DMS 273 (cell line): ENCODE results near the gene KANSL1.

ENCODE experiments used
- DNase-seq: peaks from one replicate; lab custom pipeline; 2025; ENCODE audit not compliant: unreplicated experiment; lab: John Stamatoyannopoulos, UW

The KANSL1 gene

GRCh38 chr17:46085522-46085921, 107.7 kb downstream of the KANSL1 start:
- no peak for DNase-seq

- DNase-seq, result no peak
Measured at GRCh38 chr17:46082257-46082656, 111.0 kb downstream of the KANSL1 start.

GRCh38 chr17:46081018-46081320, 112.3 kb downstream of the KANSL1 start:
- no peak for DNase-seq

- no peak for DNase-seq
Measured at GRCh38 chr17:46080118-46081017, 112.9 kb downstream of the KANSL1 start.

- DNase-seq, result no peak
Measured at GRCh38 chr17:46078675-46079074, 114.6 kb downstream of the KANSL1 start.

- DNase-seq, result no peak
Measured at GRCh38 chr17:46074540-46074939, 118.7 kb downstream of the KANSL1 start.

- DNase-seq, result no peak
Measured at GRCh38 chr17:46072998-46073397, 120.2 kb downstream of the KANSL1 start.

GRCh38 chr17:46071796-46072195, 121.4 kb downstream of the KANSL1 start:
- no peak for DNase-seq

- no peak for DNase-seq
Measured at GRCh38 chr17:46064460-46064859, 128.8 kb downstream of the KANSL1 start.

- no peak for DNase-seq
Measured at GRCh38 chr17:46063241-46063640, 130.0 kb downstream of the KANSL1 start.

- DNase-seq, result peak; percentile 48
Measured at GRCh38 chr17:46061435-46061834, 131.8 kb downstream of the KANSL1 start.

- no peak for DNase-seq
Measured at GRCh38 chr17:46060461-46060860, 132.8 kb downstream of the KANSL1 start.

GRCh38 chr17:46059486-46059885, 133.7 kb downstream of the KANSL1 start:
- DNase-seq, result no peak

GRCh38 chr17:46057366-46057765, 135.9 kb downstream of the KANSL1 start:
- no peak for DNase-seq

- DNase-seq, result no peak
Measured at GRCh38 chr17:46056800-46057304, 136.4 kb downstream of the KANSL1 start.

- no peak for DNase-seq
Measured at GRCh38 chr17:46053911-46054534, 139.2 kb downstream of the KANSL1 start.

- DNase-seq, result no peak
Measured at GRCh38 chr17:46049656-46050055, 143.6 kb downstream of the KANSL1 start.

- no peak for DNase-seq
Measured at GRCh38 chr17:46047856-46048255, 145.4 kb downstream of the KANSL1 start.

GRCh38 chr17:46047398-46047797, 145.8 kb downstream of the KANSL1 start:
- no peak for DNase-seq

GRCh38 chr17:46046957-46047356, 146.3 kb downstream of the KANSL1 start:
- peak; percentile 54 for DNase-seq

- no peak for DNase-seq
Measured at GRCh38 chr17:46045639-46046038, 147.6 kb downstream of the KANSL1 start.

GRCh38 chr17:46044989-46045388, 148.2 kb downstream of the KANSL1 start:
- DNase-seq, result no peak
